Measurements from ENCODE around the gene P4HA2.

The P4HA2 gene

GRCh38 chr5:132223861-132224260 lies 3.8 kb downstream of the P4HA2 start:
- DNase-seq (ENCODE audit: low spot score), result no peak

- no peak for DNase-seq (ENCODE audit: low spot score)
Measured at GRCh38 chr5:132222649-132223038, 5.0 kb downstream of the P4HA2 start.

GRCh38 chr5:132221781-132222648 lies 5.6 kb downstream of the P4HA2 start:
- no peak for DNase-seq (ENCODE audit: low spot score)

- DNase-seq (ENCODE audit: low spot score), result no peak
Measured at GRCh38 chr5:132220491-132220890, 7.2 kb downstream of the P4HA2 start.

GRCh38 chr5:132219981-132220380 lies 7.7 kb downstream of the P4HA2 start:
- DNase-seq (ENCODE audit: low spot score), result no peak

- no peak for DNase-seq (ENCODE audit: low spot score)
Measured at GRCh38 chr5:132219289-132219970, 8.2 kb downstream of the P4HA2 start.

GRCh38 chr5:132218321-132218720 lies 9.3 kb downstream of the P4HA2 start:
- no peak for DNase-seq (ENCODE audit: low spot score)

GRCh38 chr5:132215329-132215728 lies 12.3 kb downstream of the P4HA2 start:
- DNase-seq (ENCODE audit: low spot score), result peak; percentile 33

GRCh38 chr5:132214491-132214890 lies 13.2 kb downstream of the P4HA2 start:
- no peak for DNase-seq (ENCODE audit: low spot score)

GRCh38 chr5:132213666-132214065 lies 14.0 kb downstream of the P4HA2 start:
- DNase-seq (ENCODE audit: low spot score), result no peak

GRCh38 chr5:132211787-132212186 lies 15.9 kb downstream of the P4HA2 start:
- DNase-seq (ENCODE audit: low spot score), result no peak

GRCh38 chr5:132210944-132211343 lies 16.7 kb downstream of the P4HA2 start:
- DNase-seq (ENCODE audit: low spot score), result no peak

- no peak for DNase-seq (ENCODE audit: low spot score)
Measured at GRCh38 chr5:132209901-132210545, 17.6 kb downstream of the P4HA2 start.

GRCh38 chr5:132209131-132209530 lies 18.5 kb downstream of the P4HA2 start:
- DNase-seq (ENCODE audit: low spot score), result no peak

GRCh38 chr5:132207778-132208177 lies 19.9 kb downstream of the P4HA2 start:
- no peak for DNase-seq (ENCODE audit: low spot score)

GRCh38 chr5:132206782-132207181 lies 20.9 kb downstream of the P4HA2 start:
- no peak for DNase-seq (ENCODE audit: low spot score)

- DNase-seq (ENCODE audit: low spot score), result no peak
Measured at GRCh38 chr5:132205385-132206125, 22.1 kb downstream of the P4HA2 start.

GRCh38 chr5:132204371-132205135 lies 23.1 kb downstream of the P4HA2 start:
- DNase-seq (ENCODE audit: low spot score), result no peak

GRCh38 chr5:132203916-132204315 lies 23.7 kb downstream of the P4HA2 start:
- no peak for DNase-seq (ENCODE audit: low spot score)

- DNase-seq (ENCODE audit: low spot score), result no peak
Measured at GRCh38 chr5:132203464-132203818, 24.2 kb downstream of the P4HA2 start.

GRCh38 chr5:132202711-132203463 lies 24.8 kb downstream of the P4HA2 start:
- no peak for DNase-seq (ENCODE audit: low spot score)
